ENCODE measurements around the gene RPS6KB2. TPM values are rescaled to one million over a fixed set of nuclear protein-coding genes. Genes with fewer than 3 reads are reported as not detected.

RPS6KB2 gene
- total and polyA plus RNA-seq, 9 of the 15 experiments (the other 6 are each of a cell fraction or from before 2014, with no cell fraction given), result 0.42 to 122 (median 82.6) TPM

DNA sequence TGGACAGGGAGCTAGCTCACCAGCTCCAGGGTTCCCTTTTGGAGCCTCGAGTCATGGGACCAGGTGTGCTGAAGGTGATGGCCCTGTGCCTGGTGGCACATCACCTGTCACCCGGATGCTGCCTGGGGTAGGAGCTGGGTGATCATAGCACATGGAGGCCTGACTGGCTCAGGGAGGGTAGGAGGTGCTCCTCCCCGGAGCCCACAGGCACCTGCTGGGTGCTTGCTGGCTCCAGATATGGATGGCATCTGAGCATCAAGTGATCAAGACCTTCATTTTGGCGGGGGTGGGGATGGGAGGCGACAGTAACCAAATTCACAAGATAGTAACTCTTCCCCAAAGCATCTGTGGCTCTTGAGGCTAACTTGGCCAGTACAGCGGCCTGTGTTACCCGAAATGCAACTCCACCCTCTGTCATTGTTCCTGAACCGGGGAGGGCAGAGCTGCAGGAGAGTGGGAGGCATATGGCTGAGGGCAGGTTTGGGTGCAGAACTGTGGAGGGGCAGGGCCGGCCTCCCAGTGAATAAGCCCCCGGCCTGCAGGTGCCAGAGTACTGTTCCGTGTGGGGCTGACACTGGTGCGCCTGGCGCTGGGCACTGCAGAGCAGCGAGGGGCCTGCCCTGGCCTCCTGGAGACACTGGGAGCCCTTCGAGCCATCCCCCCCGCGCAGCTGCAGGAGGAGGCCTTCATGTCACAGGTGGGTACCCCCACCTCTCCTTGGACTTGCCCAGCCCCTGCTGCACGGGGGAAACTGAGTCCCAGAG lies 19.7 kb upstream of the RPS6KB2 start (continued):
- no peak for TF ChIP-seq RERE (CRISPR knock-in tag; IDR thresholded peaks at IDR 0.05; ENCODE audit: borderline replicate concordance)
- TF ChIP-seq, protein P1, sequence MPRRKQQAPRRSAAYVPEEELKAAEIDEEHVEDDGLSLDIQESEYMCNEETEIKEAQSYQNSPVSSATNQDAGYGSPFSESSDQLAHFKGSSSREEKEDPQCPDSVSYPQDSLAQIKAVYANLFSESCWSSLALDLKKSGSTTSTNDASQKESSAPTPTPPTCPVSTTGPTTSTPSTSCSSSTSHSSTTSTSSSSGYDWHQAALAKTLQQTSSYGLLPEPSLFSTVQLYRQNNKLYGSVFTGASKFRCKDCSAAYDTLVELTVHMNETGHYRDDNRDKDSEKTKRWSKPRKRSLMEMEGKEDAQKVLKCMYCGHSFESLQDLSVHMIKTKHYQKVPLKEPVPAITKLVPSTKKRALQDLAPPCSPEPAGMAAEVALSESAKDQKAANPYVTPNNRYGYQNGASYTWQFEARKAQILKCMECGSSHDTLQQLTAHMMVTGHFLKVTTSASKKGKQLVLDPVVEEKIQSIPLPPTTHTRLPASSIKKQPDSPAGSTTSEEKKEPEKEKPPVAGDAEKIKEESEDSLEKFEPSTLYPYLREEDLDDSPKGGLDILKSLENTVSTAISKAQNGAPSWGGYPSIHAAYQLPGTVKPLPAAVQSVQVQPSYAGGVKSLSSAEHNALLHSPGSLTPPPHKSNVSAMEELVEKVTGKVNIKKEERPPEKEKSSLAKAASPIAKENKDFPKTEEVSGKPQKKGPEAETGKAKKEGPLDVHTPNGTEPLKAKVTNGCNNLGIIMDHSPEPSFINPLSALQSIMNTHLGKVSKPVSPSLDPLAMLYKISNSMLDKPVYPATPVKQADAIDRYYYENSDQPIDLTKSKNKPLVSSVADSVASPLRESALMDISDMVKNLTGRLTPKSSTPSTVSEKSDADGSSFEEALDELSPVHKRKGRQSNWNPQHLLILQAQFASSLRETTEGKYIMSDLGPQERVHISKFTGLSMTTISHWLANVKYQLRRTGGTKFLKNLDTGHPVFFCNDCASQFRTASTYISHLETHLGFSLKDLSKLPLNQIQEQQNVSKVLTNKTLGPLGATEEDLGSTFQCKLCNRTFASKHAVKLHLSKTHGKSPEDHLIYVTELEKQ (CRISPR knock-in tag; IDR thresholded peaks at IDR 0.05), result no peak
- TF ChIP-seq ZNF239 (CRISPR knock-in tag; IDR thresholded peaks at IDR 0.05), result no peak
- no peak for TF ChIP-seq ZFP36 (IDR thresholded peaks at IDR 0.05; ENCODE audit: low read depth, low read length, partially characterized antibody)
- TF ChIP-seq PTTG1 (tag; IDR thresholded peaks at IDR 0.05; ENCODE audit: low read depth), result no peak
- no peak for TF ChIP-seq HEY1 (CRISPR knock-in tag; IDR thresholded peaks at IDR 0.05; ENCODE audit: borderline replicate concordance)
- TF ChIP-seq PRPF4 (IDR thresholded peaks at IDR 0.05; ENCODE audit: insufficient read depth, low read depth, low read length, poor library complexity, severe bottlenecking), result no peak

Data from K562 (cell line).